HFF-Myc (cell line): ENCODE measurements around the gene ACOT7.
"Not testable (repeated sequence)": the region's sequence is repeated elsewhere in the genome, so short reads cannot be mapped to it uniquely, and the experiment has no call there.

Experiments used
- DNase-seq: peaks from one replicate; pipeline ENCODE4 v3.0.0-alpha.2; 2011; ENCODE audit warnings: low read depth; ENCODE audit errors: extremely low read depth
- H3K4me3 ChIP-seq: replicated peaks from 2 replicates; pipeline ENCODE4 v1.5.1; 2011; ENCODE audit warnings: low read depth, mild to moderate bottlenecking, control low read depth, low read length
- TF ChIP-seq, protein P1 (sequence below): IDR thresholded peaks from 2 replicates; pipeline ENCODE4 v1.5.1; 2012; ENCODE audit warnings: mild to moderate bottlenecking, low read depth, low read length, control low read depth; ENCODE audit errors: missing control alignments

ACOT7 gene

DNA sequence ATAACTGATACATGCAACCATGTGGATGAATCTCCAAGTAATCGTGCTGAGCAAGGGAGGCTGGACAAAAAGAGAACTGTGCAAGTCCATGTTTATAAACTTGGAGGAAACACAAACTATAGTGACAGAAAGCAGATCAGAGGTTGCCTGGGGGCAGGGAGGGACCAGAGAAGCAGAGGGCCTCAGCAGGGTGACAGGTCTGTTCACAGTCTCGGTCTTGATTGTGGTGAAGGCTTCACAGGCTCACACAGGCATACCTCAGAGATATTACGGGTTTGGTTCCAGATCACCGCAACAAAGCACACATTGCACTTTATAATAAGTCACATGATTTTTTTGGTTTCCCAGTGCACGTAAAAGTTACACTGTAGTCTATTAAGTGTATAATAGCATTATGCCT lies 28.5 kb downstream of the ACOT7 start:
- TF ChIP-seq, protein P1, sequence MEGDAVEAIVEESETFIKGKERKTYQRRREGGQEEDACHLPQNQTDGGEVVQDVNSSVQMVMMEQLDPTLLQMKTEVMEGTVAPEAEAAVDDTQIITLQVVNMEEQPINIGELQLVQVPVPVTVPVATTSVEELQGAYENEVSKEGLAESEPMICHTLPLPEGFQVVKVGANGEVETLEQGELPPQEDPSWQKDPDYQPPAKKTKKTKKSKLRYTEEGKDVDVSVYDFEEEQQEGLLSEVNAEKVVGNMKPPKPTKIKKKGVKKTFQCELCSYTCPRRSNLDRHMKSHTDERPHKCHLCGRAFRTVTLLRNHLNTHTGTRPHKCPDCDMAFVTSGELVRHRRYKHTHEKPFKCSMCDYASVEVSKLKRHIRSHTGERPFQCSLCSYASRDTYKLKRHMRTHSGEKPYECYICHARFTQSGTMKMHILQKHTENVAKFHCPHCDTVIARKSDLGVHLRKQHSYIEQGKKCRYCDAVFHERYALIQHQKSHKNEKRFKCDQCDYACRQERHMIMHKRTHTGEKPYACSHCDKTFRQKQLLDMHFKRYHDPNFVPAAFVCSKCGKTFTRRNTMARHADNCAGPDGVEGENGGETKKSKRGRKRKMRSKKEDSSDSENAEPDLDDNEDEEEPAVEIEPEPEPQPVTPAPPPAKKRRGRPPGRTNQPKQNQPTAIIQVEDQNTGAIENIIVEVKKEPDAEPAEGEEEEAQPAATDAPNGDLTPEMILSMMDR, result no peak
- DNase-seq, result no peak

DNA sequence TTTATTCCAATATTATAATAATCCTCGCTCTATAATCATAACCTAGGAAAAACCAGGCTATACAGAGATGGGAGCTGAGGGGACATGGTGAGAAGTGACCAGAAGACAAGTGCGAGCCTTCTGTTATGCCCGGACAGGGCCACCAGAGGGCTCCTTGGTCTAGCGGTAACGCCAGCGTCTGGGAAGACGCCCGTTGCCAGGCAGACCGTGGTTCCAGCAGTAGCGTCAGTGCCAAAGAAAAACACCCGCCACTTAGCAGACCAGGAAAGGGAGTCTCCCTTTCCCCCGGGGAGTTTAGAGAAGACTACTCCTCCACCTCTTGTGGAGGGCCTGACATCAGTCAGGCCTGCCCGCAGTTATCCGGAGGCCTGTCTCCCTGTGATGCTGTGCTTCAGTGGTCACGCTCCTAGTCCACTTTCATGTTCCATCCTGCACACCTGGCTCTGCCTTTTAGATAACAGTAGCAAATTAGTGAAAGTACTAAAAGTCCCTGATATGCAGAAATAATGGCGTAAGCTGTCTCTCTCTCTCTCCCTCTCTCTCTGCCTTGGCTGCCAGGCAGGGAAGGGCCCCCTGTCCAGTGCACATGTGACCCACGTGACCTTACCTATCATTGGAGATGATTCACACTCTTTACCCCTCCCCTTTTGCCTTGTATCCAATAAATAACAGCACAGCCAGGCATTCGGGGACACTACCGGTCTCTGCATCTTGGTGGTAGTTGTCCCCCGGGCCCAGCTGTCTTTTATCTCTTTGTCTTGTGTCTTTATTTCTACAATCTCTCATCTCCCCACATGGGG lies 30.3 kb downstream of the ACOT7 start:
- TF ChIP-seq, protein P1, result peak; percentile 61
- H3K4me3 ChIP-seq, DNase-seq: not testable (repeated sequence)

More for the DNA sequence above, 28.5 kb downstream of the ACOT7 start:
- H3K4me3 ChIP-seq, result no peak overlapping the region

DNA sequence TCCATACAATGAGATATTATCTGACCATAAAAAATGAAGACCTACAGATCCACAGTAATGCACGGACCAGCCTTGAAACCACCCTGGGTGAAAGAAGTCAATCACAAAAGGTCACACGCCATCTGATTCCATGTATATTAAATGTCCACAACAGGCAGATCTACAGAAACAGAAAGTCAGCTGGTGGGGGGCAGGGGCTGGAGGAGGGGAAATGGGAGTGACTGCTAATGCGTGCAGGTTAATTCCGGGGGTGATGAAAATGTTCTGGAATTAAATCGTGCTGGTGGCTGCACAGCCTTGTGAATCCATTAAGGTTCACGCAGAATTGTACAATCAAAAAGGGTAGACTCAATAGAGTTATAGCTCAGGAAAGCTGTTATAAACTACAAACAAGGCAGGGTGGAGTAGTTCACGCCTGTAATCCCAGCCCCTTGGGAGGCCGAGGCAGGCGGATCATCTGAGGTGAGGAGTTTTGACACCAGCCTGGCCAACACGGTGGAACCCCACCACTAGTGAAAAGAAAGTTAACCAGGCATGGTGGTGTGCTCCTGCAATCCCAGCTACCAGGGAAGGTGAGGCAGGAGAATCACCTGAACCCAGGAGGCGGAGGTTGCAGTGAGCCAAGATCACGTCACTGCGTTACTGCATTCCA lies 32.3 kb downstream of the ACOT7 start:
- DNase-seq, result no peak
- H3K4me3 ChIP-seq, result no peak overlapping the region
- TF ChIP-seq, protein P1, result no peak

DNA sequence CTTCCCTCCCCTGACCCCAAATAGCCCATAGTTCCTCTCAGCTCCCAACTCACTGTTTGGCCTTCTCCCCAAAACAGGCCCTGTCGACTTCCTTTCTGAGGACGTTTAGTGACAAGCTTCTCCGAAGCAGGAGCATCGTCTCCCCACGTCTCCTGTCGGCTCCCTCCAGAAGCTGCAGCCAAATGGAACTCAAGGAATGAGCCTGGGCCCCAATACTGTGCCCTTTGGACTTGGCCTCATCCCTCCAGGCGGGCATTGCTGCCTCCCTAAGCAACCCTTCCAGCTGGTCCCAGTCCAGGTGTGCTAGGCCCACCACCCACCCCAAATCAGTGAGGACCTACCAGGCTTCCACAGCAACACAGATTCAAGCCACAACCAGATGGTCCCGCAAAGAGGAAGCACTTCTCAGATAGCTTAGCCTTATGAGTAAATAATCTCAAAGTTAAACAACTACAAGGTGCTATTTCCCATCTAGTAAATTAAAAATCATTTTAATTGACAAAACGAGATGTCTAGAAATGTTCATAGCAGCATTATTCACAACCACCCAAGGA lies 33.0 kb downstream of the ACOT7 start:
- TF ChIP-seq, protein P1, result no peak
- DNase-seq, result no peak
- H3K4me3 ChIP-seq, result no peak overlapping the region

DNA sequence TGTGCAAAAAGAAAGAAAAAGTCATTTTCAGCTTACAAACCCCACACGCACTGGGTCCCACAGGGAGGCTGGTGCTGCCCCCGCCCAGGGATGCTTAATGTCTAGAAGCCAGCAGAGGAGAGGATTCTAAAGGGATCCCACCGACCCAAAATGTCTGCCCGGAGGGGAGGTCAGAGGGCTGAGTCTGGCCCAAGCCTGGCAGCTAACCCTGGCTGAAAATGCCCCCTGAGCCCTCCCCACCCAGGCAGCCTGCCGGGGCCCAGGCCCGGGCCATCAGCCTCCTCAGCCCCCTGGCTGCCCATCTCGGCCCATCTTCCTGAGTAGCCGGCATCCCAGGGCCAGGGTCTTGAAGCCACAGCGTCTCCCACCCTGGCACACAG lies 33.5 kb downstream of the ACOT7 start:
- DNase-seq, result no peak
- no peak overlapping the region for H3K4me3 ChIP-seq
- TF ChIP-seq, protein P1, result no peak

DNA sequence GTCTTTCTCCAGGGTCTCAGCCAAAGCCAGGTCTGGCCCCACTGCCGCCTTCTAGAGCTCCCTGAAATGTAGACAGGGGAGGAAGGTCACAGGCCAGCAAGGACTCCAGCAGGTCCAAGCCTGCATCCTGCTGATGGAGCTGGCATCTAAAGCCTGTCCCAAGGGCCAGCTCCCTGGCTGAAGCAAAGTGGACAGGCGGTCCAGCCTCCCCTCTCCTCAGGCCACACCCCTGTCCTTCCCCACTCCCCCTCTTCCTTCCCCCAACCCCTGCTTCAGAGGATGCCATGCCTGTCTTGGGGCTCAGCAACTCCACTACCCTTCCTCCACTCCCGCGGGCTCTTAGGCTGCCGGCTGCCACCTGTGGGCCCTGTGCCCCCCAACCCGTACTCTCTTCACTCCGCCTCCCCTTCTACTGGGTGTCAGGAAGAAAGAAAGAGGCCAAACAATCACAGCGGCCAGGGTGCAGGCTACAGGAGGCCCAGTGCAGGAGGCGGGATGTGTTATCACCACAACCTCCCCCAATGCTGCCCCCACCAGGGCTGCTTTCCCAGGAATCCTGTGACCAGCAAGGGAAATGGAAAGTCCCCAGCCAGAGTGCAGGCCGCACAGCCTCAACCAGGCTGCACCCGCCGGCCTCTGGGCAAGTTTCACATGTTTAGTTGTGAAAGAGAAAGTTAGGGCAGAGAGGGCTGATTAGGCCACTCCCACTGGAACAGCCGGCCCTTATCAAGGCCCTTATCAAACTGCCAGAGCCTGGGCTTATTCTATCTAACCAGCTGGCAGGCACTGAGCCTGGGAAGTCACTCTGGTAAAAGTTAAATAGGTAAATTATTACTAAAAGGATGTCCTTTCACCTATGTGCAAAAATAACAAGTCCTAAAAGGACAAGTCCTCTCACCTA lies 34.1 kb downstream of the ACOT7 start:
- no peak overlapping the region for H3K4me3 ChIP-seq
- TF ChIP-seq, protein P1, result no peak
- no peak for DNase-seq
